ENCODE data around the gene MCM10. TPM values are rescaled to one million over a fixed set of nuclear protein-coding genes. Genes with fewer than 3 reads are reported as not detected.

MCM10 gene
- total RNA-seq, 1 experiment from 2014 or later = 22.8 TPM

- BruUV-seq (replicated peaks) = no TSS peak
- TF ChIP-seq TCF7L2 (IDR thresholded peaks at IDR 0.05; ENCODE audit: low read depth, low read length) = no peak
- TF ChIP-seq, protein P1, sequence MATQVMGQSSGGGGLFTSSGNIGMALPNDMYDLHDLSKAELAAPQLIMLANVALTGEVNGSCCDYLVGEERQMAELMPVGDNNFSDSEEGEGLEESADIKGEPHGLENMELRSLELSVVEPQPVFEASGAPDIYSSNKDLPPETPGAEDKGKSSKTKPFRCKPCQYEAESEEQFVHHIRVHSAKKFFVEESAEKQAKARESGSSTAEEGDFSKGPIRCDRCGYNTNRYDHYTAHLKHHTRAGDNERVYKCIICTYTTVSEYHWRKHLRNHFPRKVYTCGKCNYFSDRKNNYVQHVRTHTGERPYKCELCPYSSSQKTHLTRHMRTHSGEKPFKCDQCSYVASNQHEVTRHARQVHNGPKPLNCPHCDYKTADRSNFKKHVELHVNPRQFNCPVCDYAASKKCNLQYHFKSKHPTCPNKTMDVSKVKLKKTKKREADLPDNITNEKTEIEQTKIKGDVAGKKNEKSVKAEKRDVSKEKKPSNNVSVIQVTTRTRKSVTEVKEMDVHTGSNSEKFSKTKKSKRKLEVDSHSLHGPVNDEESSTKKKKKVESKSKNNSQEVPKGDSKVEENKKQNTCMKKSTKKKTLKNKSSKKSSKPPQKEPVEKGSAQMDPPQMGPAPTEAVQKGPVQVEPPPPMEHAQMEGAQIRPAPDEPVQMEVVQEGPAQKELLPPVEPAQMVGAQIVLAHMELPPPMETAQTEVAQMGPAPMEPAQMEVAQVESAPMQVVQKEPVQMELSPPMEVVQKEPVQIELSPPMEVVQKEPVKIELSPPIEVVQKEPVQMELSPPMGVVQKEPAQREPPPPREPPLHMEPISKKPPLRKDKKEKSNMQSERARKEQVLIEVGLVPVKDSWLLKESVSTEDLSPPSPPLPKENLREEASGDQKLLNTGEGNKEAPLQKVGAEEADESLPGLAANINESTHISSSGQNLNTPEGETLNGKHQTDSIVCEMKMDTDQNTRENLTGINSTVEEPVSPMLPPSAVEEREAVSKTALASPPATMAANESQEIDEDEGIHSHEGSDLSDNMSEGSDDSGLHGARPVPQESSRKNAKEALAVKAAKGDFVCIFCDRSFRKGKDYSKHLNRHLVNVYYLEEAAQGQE (IDR thresholded peaks at IDR 0.05; ENCODE audit: insufficient read depth in 1 of 2, low read depth in 2 of 2, low read length in 1 of 2) = no peak
- TF ChIP-seq, protein P2, sequence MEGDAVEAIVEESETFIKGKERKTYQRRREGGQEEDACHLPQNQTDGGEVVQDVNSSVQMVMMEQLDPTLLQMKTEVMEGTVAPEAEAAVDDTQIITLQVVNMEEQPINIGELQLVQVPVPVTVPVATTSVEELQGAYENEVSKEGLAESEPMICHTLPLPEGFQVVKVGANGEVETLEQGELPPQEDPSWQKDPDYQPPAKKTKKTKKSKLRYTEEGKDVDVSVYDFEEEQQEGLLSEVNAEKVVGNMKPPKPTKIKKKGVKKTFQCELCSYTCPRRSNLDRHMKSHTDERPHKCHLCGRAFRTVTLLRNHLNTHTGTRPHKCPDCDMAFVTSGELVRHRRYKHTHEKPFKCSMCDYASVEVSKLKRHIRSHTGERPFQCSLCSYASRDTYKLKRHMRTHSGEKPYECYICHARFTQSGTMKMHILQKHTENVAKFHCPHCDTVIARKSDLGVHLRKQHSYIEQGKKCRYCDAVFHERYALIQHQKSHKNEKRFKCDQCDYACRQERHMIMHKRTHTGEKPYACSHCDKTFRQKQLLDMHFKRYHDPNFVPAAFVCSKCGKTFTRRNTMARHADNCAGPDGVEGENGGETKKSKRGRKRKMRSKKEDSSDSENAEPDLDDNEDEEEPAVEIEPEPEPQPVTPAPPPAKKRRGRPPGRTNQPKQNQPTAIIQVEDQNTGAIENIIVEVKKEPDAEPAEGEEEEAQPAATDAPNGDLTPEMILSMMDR (IDR thresholded peaks at IDR 0.05) = no peak
- TF ChIP-seq POLR2AphosphoS5 (IDR thresholded peaks at IDR 0.05; ENCODE audit: low read depth, low read length) = no peak
- TF ChIP-seq SIN3A (IDR thresholded peaks at IDR 0.05; ENCODE audit: borderline replicate concordance, insufficient read depth, low read depth, low read length) = no peak
- Histone ChIP-seq H3K27me3 (ENCODE audit: control insufficient read depth, insufficient read depth, low read length) (no peaks in the 10 kb centered on the region), H3K9me3 (ENCODE audit: control insufficient read depth, insufficient read depth, low read depth, low read length) (no peaks in the 10 kb centered on the region), H3K27ac (ENCODE audit: low read length) (no peak overlapping the region), H3K4me1 (ENCODE audit: control insufficient read depth, insufficient read depth, low read length) (no peaks in the 10 kb centered on the region), H3K36me3 (ENCODE audit: control insufficient read depth, insufficient read depth, low read length) (peaks cover 2% of the 10 kb centered on the region; the same call in 1 of the 2 replicates), H3K4me3 (ENCODE audit: low read depth in 2 of 2, low read length in 2 of 2) (no peak overlapping the region)
- ChIA-PET POLR2A (no interaction called here), CTCF (no interaction called here)
- no peak for DNase-seq (ENCODE audit: low read depth, low spot score)
- no peak for ATAC-seq
- intact Hi-C loops (cut with micrococcal nuclease; ENCODE audit: unreplicated experiment) = no loop called here
- in situ Hi-C loops (cut with HindIII; ENCODE audit: low pct_unique_long_range_greater_than_20kb, low sequenced_read_pairs) = no loop called here
These were observed 30.0 kb downstream of the MCM10 start for GRCh38 chr10:13191362-13191761.

- no peak for ATAC-seq
These were observed 32.3 kb downstream of the MCM10 start for GRCh38 chr10:13193637-13194036.

More at GRCh38 chr10:13193637-13194036, 32.3 kb downstream of the MCM10 start:
- peaks cover 2% of the 10 kb centered on the region; the same call in 1 of the 2 replicates for H3K36me3 ChIP-seq (ENCODE audit: control insufficient read depth, insufficient read depth, low read length)
- no peak for DNase-seq (ENCODE audit: low read depth, low spot score)
- BruUV-seq (replicated peaks) = no TSS peak
- H3K4me1 ChIP-seq (ENCODE audit: control insufficient read depth, insufficient read depth, low read length) = no peaks in the 10 kb centered on the region
- no peaks in the 10 kb centered on the region for H3K9me3 ChIP-seq (ENCODE audit: control insufficient read depth, insufficient read depth, low read depth, low read length)
- H3K27me3 ChIP-seq (ENCODE audit: control insufficient read depth, insufficient read depth, low read length) = no peaks in the 10 kb centered on the region
- in situ Hi-C loops (cut with HindIII; ENCODE audit: low pct_unique_long_range_greater_than_20kb, low sequenced_read_pairs) = no loop called here
- ChIA-PET CTCF (no interaction called here), POLR2A (interaction anchor here (1.0 kb wide), 1 partner anchor 109 kb away, joined by 10 read pairs; no protein-coding TSS in a partner anchor)
- intact Hi-C loops (cut with micrococcal nuclease; ENCODE audit: unreplicated experiment) = no loop called here
- no peak overlapping the region for H3K27ac ChIP-seq (ENCODE audit: low read length)
- TF ChIP-seq POLR2AphosphoS5 (IDR thresholded peaks at IDR 0.05; ENCODE audit: low read depth, low read length) = no peak
- TF ChIP-seq, protein P2 (IDR thresholded peaks at IDR 0.05) = no peak
- no peak for TF ChIP-seq TCF7L2 (IDR thresholded peaks at IDR 0.05; ENCODE audit: low read depth, low read length)
- TF ChIP-seq, protein P1 (IDR thresholded peaks at IDR 0.05; ENCODE audit: insufficient read depth in 1 of 2, low read depth in 2 of 2, low read length in 1 of 2) = no peak
- no peak for TF ChIP-seq SIN3A (IDR thresholded peaks at IDR 0.05; ENCODE audit: borderline replicate concordance, insufficient read depth, low read depth, low read length)
- H3K4me3 ChIP-seq (ENCODE audit: low read depth in 2 of 2, low read length in 2 of 2) = no peak overlapping the region

Measured in Panc1 (cell line).